Renal cortex interstitium (tissue), 11 donors: ENCODE results near the gene SRP14. TPM values are rescaled to one million over a fixed set of nuclear protein-coding genes. Genes with fewer than 3 reads are reported as not detected.

Source experiments
- DNase-seq, 11 donors: peaks; one replicate each; pipeline ENCODE4 v3.0.0-alpha.2; 2013; ENCODE audit warnings: low read depth in 9 of 11, low spot score in 4 of 11; ENCODE audit errors: extremely low read depth in 1 of 11
- polyA plus RNA-seq, 3 donors: library from polyadenylated mRNA; unstranded; fragments of 120-200 nt; gene quantifications; one replicate each; pipeline ENCODE4 v1.2.1, GENCODE V29; 2013; ENCODE audit not compliant: insufficient read length in 3 of 3

The SRP14 gene
- polyA plus RNA-seq, 3 donors, result 519 to 629 (median 535) TPM

DNA sequence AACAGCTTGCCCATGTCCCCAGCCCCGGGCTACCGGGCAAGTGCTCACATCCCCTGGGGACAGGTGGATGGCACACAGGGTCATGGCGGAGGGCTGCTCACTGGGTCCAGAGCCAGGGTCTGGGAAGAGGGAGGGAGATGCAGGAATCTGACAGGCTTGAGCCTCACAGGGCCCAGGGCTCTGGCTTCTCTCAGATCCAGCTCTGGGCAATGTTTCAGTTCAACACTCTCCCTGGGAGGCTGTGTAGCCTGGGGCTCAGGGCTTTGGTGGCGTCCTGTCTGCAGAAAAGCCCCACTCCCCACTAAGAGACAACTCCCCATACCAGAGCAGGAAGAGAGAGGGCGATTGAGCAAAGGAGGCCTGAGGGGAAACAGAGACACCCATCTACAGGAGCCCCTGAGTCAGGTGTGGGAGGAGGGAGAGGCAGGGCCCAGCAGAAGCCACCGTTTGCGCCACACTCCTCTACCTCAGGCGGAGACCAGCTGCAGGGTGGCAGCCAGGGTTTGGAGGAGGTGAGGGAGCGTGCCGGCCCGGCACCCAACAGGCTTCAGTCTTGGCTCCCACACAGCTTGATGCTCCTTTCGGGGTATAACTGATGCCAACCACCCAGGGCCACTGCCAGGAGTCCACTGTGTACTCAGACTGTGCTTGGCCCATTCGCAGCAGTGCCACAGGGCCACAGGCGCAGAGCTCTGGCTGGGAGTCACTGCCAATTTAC lies 16.8 kb upstream of the SRP14 start:
- DNase-seq, result no peak

DNA sequence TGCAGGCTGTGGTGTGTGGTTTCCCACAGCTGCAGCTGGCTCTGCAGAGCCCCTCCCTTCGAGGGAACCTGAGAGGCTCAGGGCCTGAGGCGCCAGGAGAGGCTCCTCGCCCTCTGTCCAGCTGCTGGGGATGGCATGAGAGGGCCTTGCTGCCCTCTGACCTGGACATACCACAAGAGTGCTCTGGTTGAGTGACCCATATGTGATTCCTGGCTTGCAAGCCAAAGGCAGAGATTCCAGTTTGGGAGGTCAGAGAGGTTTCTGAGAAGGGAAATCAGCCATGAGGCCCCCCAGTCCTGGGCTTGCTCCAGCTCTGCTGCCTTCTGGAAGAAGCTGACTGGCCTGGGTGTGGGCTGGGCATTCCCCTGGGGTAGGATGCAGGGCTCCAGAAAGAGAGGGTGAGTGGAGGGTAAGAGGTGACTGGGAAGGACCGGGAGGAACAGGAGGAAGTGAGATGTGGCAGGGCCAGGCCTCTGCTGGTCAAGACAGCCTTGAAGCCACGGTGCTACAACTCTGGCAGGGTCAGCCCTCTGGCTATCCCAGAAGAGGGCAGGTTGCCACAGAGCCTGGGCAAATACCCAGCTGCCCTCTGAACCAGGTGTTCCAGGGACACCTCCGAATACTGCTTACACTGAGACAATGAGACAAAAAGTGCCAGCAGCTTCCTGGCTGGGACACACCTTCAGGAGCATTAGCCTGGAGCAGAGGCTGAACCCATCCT lies 16.0 kb upstream of the SRP14 start:
- DNase-seq, result no peak

DNA sequence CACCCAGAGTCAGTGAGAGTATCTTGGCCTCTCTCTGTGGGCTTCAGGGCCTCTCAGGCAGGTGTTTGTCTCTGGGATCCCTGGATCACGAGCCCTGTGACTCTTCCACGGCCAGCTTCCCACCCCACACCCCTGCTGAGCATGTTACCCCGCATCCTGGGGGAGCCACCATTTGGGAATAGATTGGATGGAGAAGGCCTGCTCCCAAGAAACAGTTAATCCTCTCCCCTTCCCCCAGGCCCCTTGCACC lies 15.5 kb upstream of the SRP14 start:
- no peak for DNase-seq

DNA sequence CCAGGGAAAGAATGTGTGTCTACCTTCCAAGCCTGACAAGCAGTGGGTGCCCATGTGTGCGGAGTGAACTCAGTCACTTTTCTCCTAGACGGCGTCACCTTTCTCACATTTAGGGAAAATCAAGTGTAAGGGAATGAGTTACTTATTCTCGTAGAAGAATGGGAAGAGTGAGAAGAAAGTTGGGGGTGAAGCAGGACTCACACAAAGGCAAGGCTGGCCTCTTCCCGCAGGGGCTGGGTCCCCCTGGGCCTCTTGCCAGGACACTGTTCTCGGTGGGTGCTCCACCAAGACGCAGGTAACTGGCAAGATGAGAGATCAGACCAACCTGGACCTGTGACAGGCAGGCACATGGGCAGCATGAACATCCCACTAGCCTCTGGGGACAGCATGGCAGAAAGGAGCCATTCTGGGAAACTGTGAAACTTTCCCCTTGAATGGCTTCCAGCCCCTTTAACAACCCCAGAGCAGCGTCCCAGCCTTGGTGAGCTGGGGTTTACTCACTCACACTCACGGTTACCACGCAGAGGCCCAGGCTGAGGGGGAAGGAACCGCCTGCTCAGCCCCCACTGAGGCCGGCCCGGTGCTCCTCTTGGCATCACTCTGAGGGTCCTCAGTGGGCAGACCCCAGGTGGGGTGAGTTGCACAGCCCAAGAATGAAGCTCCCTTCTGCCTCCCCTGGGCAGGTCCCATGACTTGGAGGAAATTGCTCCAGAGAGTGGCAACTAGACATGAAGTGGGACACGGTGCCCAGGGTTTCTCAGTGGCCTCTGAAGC lies 15.0 kb upstream of the SRP14 start:
- no peak for DNase-seq

DNA sequence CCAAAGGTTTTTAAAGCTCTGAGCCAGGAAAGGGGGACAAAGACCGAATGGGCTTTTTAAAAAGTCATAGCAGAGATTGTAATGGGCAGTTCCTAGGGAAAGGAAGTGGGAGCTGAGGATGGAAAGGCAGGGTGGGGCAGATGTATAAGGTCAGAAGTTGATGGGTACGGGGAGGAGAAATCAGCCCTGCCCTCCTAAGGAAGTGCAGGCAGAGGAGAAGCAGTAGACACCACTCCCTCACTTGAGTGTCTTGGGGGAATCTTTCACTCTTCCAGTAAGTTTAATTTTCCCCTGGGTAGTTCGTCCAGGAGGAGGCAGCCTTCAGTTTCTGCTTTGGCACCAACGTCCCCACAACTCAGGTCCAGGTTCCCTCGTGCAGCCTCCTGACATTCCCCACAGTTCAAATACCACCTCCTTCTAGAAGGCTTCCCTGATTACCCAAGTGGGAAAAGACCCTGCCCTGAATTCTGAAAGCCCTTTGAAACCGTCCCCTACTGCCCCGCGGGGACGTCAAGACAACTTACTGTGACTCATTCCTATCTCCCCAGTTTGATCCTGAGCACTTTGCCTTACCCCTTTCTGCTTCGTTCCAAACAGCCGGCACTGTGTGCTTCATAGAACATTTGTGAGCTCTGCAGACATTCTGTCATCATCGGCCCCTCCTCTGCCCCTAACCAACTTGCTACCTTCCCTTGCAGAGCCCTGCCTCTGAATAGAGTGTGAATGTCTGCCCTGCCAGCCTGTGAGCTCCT lies 14.3 kb upstream of the SRP14 start:
- DNase-seq, result no peak

DNA sequence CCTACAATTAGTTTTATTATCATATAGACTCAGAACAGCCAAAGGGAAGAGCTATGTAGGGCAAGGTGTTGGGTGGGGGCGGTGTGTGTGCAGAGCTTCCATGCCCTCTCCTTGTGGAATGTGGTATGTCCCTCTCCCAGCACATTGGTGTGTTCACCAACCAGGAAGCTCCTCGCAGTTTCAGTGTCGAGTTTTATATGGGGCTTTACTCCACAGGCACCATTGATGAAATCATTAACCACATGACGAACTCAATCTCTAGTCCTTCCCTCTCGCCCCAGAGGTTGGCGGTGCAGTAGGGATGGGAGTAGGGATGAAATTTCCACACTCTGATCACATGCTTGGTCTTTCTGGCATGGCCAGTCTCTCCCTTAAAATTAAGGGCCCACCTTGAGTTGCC lies 13.6 kb upstream of the SRP14 start:
- DNase-seq, result peak in 1 of 11 donors; percentile 54

DNA sequence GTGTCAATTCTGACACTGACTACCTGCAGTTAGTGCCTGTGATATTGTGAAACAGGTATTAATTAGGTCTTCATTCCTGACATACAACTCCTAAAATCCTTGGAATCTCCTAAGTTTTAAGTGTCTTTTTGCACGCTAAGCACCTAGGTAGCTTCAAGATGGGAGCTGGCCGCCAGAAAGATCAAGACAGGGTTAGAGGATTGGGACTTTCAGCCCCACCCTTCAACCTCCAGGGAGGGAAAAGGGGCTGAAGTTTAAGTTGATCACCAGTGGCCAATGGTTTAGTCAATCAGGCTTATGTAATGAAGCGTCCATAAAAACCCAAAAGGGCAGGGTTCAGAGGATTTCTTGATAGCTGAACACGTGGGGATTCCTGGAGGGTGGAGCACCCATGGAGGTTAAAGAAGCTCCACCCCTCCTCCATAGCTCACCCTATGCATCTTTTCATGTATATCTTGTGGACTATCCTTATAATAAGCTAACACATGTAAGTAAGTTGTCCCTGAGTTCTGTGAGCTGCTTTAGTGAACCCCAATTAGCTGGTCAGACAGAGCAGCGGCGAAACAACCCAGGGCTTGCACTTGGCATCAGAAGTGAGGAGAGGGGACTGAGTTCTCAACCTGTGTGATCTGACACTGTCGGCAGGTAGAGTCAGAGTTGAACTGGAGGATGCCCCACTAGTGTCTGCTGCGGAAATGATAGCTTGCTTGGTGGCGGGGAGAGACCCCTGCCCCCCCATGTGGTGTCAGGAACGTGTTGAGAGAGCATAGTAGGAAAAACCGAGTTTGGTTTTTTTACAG lies 12.8 kb upstream of the SRP14 start:
- DNase-seq, result no peak

DNA sequence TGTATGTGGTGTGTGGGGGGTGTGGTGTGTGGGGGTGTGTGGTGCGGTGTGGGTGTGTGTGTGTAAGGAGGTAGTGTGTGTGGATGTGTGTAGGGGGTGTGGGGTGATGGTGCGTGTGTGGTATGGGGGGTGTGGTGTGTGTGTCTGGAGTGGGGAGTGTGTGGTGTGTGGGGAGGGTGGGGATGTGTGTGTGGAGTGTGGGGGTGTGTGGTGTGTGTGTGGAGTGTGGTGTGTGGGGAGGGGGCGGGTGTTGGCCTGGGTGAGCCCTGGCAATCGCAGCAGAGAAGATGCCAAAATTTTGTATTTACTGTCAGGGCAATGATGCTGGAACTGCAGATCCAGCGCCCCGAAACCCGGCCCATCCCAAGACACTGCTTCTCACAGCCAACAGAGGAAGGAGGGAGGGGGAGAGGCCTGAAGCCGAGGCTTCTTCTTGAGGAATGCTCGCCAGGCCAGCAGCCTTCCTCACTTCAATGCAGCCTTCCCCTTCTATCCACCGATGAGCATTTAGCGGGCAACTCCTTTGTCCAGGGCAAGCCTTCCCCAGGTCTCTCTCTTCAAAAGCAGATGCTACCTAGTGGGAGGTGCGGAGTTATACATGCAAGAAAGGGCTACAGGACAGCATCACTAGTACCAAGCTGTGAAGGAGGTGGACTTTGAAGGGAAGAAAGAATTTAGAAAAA lies 11.9 kb upstream of the SRP14 start:
- DNase-seq, result no peak

DNA sequence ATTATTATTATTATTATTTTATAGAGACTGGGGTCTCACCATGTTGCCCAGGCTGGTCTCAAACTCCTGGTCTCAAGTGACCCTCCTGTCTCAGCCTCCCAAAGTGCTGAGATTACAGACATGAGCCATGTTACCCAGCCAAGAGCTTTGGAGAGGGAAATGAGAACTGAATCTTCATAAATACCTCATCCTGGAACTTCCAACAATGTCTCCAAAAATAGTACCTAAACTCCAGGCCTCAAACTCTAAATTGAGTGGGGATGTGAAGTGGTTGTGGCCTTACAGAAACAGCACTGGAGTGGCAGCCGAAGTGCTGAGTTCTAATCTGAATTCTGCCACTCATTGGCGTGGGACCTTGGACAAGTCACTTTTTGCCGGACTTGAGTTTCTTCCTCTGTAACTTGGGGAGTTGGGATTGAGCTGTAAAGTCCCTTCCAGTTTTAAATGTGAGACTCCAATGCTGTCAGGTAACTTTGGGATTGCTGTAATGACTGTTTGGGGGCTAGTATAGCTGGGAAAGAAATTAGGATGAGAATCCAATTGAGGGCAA lies 10.0 kb upstream of the SRP14 start:
- DNase-seq, result no peak

DNA sequence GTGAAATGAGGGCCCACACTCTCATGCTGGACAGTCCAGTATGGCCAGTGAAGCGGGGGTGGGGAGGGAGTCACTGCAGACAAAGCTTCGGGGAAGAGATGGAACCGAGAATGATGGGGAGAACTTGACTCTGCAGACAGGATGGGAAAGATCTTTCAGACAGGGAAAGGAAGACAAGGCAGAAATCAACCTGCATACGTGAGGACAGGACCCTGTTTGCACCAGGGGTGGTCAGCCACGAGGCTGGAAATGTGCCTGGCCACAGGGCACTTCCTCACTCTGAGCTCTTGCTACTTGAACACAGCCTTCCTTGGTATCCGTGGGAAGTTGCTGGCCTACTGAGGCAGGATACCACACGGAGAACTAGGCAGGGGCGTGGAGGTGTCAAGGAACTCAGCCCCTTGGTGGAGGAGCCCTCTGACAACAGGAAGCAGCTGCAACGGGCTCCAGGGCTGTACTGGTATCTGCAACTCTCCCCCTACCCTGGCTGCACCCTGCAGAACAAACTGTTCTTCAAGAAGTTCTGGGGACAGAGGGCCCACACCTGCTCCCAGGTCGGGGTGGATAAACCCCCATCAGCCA lies 9.3 kb upstream of the SRP14 start:
- DNase-seq, result no peak

DNA sequence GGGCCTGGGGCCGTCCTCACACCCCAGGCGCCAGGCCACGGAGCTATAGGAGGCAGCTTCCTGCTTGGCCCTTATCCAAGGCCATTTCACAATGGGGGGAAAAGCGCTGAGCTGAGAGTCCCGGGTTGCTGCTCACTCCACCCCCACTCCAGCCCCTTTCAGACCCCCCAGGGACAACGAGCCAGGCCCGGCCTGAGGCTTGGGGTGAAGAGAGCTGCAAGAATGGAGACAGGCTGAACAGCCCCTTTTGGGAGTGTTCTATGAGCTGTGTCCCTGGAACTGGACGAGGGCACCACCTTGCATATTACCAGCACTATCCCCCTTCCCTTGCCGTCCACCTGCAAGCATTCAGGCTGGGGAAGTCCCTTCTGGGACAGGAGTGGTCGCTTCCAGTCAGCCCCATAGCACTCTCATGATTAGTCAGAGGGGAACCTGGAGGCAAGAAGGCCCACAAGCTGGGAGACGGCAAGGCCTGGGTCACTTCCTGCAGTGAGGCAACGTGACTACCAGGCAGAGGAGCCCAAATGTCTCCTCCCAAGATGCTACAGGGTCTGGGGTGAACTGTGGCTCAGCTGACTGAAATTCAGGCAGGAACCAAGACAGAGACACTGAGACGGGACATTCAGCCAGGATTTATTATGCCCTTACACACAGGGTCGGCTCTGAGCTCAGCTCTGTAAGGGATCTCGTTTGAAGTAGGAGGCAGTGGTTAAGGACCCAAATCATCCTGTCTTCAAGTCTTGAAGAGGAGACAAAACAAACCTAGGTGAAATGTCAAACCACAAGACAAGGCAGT lies 8.6 kb upstream of the SRP14 start:
- DNase-seq, result peak in 3 of 11 donors; percentile 47 to 73 (median 61)

DNA sequence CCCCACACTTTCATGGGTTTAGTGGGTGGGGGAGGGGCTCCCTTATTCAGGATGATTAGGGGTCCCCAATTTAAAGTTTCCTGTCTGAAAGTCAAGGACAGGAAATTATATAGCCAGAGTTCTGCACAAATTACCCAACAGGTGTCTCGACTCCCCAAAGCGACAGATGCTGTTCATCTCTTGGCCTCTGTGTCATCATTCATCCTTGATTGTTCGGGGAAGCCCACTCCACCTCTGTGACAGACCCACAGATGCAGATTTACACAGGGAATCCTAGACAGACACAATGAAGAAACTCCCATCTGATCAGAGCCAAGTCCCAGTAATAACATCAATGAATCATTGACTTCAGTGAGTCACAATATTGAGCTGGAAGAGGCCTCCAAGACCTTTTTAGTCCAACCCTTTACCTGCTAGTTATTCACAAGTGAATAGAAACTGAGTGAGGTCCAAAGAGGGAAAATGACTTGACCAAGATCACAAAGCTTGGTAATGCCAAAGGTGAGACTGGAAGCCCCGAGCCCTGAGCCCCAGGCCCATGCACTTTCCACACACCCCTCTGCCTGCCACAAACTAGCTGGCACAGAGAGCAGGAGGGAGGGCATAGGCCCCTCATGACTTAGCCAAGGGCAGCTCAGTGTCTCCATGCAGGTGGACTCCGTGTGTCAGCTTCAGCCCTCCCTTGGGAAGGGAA lies 7.9 kb upstream of the SRP14 start:
- DNase-seq, result no peak

DNA sequence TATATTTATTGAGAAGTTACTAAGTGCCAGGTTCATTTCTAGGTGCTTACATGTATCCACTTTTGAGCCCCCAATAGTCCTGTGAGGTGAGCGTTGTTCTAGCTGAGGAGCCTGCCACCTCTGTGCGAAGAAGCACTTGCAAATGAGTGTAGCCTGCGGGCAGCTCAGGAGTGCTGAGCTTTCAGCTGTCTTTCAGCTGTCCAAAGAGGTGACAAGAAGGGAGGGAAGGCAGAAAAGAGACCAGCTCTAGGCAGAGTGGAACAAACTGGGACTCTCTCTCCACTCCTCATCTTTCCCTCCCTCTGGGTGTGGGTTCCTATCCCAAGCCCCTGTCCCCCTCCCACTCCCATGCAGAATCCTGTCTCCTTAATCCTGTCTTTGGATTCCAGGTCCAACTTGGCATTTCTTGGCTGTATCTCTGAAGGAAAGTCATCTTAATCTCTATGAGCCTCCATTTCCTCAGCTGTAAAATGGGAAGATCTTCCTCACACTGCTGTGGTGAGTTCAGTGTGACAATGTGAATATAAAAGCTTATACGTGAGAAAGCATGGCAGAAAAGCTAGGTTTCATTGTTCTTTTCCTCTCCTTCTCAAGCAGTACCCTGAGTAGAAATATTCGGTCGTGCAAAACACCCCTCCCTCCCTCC lies 6.7 kb upstream of the SRP14 start:
- no peak for DNase-seq

DNA sequence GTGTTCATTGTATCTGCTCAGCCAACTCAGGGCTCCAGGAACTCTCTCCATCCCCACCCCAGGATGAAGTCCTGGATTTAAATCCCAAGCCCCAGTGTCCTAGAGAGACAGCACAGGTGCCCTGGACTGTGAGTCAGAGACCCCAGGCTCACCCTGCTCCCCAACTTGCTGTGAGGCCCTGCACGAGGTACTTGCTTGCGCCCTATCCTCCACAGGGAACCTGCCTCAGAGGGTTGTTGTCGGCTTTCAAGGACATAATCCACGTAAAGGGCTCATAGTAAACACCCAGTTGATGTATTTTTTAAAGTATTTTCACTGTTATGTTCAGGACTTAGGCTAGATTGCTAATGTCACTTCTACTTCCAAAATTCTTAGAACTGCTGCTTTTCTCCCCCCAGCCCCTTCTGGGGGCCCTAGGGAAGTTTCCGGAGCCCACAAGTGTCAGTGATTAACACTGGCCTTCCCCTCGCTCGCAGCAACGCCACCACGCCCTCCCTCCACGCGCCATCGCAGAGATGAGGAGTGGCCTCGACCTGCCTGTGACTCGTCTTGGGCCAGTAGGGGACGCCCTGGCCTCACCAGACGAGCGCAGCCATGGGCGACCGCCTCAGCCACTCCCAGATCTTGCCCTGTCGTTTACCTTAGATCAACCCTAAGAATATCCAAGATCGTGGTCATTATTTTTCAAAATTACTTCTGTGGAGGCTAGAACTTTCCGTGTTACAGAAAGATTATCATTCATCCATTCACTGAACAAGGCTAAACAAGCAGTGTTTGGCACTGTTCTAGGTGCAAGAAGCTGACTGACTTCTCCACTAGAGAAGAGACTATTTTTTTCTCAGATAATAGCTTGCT lies 6.0 kb upstream of the SRP14 start:
- peak in 5 of 11 donors; percentile 69 to 77 (median 76) for DNase-seq
